Occipital lobe (tissue), 2 donors: ENCODE measurements around the gene TSHZ2. TPM values are rescaled to one million over a fixed set of nuclear protein-coding genes. Genes with fewer than 3 reads are reported as not detected.
"Not testable (repeated sequence)": the region's sequence is repeated elsewhere in the genome, so short reads cannot be mapped to it uniquely, and the experiment has no call there.

Experiments
- DNase-seq: peaks from one replicate; lab custom pipeline; 2025; lab: John Stamatoyannopoulos, UW
- total RNA-seq: library from RNA; depleted of rRNA; stranded (reverse); fragments of >200 nt; gene quantifications from one replicate; pipeline ENCODE4 v1.2.3, GENCODE V29; 2014

The TSHZ2 gene
- total RNA-seq, 1 donor from 2014 or later: 0.31 TPM

- no peak for DNase-seq
These were observed 430.3 kb downstream of the TSHZ2 start for GRCh38 chr20:53402233-53403005.

DNA sequence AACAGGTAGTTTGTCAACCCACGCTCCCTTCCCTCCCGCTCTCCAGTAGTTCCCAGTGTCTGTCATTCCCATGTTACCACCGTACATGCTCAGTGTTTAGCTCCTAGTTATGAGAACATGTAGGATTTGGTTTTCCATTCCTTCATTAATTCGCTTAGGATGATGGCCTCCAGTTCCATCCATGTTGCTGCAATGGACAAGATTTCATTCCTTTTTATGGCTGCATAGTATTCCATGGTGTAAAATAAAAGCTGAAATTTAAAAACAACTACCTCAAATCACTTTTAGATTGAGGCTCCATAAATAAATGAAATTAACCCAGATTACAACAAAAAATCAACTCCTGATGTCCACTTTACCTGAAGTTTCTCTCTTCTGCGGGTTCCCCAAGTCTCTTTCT is 430.9 kb downstream of the TSHZ2 start:
- DNase-seq: no peak

- no peak for DNase-seq
These were observed 433.0 kb downstream of the TSHZ2 start for GRCh38 chr20:53405139-53405538.

GRCh38 chr20:53406580-53406979 is 434.4 kb downstream of the TSHZ2 start:
- DNase-seq: no peak

- no peak for DNase-seq
These were observed 436.7 kb downstream of the TSHZ2 start for GRCh38 chr20:53408691-53409446.

- DNase-seq: no peak
These were observed 437.2 kb downstream of the TSHZ2 start for GRCh38 chr20:53409447-53409717.

GRCh38 chr20:53411129-53411528 is 439.0 kb downstream of the TSHZ2 start:
- no peak for DNase-seq

GRCh38 chr20:53411891-53412290 is 439.7 kb downstream of the TSHZ2 start:
- no peak for DNase-seq

DNA sequence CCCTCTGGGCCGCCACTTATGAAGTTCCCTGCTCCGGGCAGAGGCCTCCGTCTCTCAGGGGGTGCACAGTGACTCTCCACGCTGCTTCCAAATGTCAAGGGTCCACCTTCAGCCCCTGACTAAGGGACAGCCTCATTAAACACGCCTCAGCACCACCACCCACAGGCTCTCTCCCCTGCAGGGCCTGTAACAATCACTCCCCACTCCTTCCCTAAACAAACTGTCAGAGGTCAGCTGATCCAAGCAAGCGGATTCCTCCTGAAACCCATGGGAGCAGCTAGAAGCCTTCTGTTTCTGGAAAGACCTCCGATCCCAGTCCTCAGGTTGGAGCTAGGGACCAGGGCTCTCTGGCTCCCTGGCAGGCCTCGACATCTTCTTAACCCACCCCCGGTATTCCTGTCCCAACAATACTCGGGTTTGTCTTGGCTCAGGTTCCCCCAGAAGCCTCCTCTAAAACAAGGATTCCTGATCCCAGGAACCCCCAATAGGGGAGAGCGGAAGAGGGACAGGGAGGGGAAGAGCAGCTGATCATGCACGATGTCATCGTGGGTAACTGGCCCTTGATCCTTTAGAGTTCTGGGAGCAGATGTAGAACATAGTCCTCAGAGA is 440.5 kb downstream of the TSHZ2 start:
- DNase-seq: no peak

- no peak for DNase-seq
These were observed 441.1 kb downstream of the TSHZ2 start for GRCh38 chr20:53413186-53413631.

- DNase-seq: not testable (repeated sequence)
These were observed 441.7 kb downstream of the TSHZ2 start for GRCh38 chr20:53413845-53414244.

- DNase-seq: no peak
These were observed 447.7 kb downstream of the TSHZ2 start for GRCh38 chr20:53419693-53420460.

DNA sequence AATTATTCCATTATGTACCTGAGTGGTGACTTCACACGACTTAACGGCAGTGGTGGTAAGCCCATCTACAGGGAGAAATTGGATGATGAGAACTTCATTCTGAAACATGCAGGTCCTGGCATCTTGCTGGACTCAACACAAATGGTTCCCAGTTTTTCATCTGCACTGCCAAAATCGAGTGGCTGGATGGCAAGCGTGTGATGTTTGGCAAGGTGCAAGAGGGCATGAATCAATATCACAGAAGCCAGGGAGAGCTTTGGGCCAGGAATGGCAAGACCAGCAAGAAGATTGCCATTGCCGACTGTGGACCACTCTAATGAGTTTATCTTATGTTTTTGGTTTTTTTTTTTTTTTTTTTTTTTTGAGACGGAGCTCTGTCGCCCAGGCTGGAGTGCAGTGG is 449.2 kb downstream of the TSHZ2 start:
- DNase-seq: no peak

DNA sequence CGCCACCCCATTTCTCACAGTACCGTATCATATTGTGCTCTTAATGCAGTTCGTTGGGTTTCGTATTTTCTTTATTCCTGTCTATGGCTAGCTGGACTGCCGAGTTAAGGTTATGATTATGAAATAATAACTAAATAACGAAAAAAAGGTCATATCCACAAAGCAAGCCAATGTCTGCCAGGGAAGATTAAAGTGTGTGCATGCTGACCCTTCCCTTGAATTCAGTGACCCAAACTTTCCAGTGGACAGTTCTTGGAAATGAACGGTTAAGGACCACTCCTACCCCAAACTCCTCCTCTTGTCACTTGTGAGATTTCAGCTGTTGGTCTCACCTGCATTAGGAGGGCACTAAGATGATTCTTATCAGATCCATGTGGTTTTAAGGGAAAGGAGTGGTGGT is 449.9 kb downstream of the TSHZ2 start:
- DNase-seq: no peak

DNA sequence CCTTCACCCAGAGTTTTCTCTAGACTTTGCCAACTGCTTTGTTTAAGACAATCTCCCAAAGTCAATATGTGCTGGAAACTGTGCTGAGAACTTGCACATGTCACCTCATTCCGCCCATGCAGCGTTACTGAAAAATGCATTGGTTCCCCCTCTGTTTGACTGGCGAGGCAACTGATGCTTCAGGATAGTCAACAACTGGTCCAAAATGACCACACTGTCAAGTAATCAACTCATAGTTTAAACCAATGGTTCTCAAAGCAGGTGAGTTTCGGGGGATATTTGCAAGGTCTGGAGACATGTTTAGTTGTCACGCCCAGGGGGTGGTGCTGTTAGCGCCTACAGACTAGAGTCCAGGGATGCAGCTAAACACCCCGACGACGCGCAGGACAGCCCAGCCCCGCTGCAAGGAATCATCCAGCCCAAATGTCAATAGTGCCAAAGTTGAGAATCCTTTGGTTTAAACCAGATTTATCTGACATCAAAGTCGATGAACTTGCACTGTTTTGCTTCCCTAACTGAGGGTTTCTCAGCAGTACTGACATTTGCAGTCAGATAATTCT is 451.5 kb downstream of the TSHZ2 start:
- no peak for DNase-seq

- no peak for DNase-seq
These were observed 453.3 kb downstream of the TSHZ2 start for GRCh38 chr20:53425481-53425880.

GRCh38 chr20:53425941-53426340 is 453.8 kb downstream of the TSHZ2 start:
- no peak for DNase-seq

DNA sequence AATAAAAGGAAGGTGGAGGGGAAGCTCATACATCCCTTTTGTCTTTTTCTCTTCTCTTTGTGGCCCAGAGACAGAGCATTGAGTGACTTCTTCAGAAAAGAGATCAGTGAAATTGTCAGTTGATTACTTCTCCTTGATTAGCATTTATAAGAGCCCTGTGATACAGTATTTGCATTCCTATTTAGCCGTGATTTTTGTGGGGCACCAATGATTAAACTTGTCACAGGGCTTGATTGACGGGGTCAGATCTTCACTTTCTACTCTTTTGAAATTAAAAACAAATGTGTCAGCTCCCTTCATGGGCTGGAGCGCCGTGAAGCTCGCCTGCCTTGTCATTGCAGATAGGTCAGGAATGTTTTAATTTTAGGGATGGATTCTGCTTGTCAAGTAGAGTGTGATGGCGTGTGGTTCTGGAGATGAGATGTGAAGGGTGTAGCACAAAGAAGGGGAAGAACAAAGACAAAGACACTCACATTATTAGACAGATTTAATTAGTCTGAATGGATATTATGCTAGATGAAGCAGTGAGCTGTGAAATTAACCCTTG is 454.7 kb downstream of the TSHZ2 start:
- DNase-seq: no peak

DNA sequence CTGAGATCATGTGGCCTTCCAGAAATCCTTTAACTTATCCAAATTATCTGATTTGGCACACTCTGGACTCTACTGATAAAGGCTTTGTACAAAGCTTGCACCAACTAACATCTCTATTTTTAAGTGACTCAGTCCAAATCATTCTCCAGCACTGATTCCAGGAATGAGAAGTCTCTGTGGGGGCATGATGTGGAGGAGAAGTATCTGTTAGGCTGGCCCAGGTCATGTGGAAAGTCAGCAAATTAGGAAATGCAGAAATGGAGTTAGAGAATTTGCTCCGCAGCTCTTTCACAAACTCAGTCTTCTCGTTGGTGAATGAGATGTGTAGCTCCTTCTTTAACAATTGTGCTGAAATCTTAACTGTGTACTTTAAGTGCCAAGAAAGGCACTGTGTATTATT is 455.8 kb downstream of the TSHZ2 start:
- no peak for DNase-seq

- DNase-seq: no peak
These were observed 456.4 kb downstream of the TSHZ2 start for GRCh38 chr20:53428588-53428987.

DNA sequence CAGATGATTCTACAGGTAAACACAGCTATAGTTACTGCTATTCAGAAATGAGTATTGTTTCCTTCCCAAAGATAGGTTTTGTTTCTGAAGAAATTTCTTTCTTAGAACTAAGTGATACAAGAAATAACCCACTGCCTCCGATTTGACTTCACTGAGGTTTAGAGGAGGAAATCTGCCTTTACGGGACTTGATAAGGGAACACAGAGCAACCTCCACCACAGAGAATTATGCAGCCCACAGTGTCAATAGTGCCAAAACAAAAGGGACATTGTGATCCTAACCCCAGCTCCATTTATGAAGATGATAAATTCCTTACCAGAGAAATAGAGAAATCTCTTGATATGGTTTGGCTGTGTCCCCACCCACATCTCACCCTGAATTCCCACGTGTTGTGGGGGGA is 456.8 kb downstream of the TSHZ2 start:
- DNase-seq: no peak
